GM10847 (cell line): Measurements from ENCODE around the gene PRR20G.

Experiments used
- POLR2A ChIP-seq: IDR thresholded peaks from 2 replicates; pipeline ENCODE4 v1.6.1; 2011; ENCODE audit not compliant: insufficient read length; ENCODE audit errors: extremely low read depth

The PRR20G gene

GRCh38 chr3:127287840-127288239 is at the start of gene PRR20G:
TSS of gene PRR20G (minus strand) at chr3:127288046. CDS start at chr3:127287365, 681 bp downstream.
- TF ChIP-seq POLR2A, result no peak

DNA sequence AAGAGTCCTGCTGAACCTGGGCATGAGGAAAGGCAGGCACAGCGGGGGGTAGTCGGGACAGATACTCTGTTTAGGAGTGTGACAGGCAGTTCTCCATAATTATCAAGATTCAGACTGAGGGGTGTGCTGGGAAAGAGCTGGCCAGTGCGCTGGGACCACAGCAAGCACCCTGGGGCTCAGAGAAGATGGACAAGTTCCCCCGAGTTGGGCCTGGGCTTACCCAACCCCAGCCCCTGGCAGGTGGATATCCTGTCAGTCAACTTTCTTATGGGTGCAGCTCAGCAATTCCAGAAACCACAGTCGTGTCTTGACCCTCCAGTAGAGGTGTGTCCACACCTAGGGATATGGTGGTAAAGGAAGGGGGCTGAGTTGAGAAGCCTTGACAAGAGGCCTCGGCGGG is 49.2 kb upstream of the PRR20G start:
- no peak for TF ChIP-seq POLR2A

GRCh38 chr3:127336101-127336500 is 48.3 kb upstream of the PRR20G start:
- TF ChIP-seq POLR2A, result no peak

- no peak for TF ChIP-seq POLR2A
Observed at GRCh38 chr3:127330385-127330784, 42.5 kb upstream of the PRR20G start.

GRCh38 chr3:127329631-127330285 is 41.9 kb upstream of the PRR20G start:
- no peak for TF ChIP-seq POLR2A

DNA sequence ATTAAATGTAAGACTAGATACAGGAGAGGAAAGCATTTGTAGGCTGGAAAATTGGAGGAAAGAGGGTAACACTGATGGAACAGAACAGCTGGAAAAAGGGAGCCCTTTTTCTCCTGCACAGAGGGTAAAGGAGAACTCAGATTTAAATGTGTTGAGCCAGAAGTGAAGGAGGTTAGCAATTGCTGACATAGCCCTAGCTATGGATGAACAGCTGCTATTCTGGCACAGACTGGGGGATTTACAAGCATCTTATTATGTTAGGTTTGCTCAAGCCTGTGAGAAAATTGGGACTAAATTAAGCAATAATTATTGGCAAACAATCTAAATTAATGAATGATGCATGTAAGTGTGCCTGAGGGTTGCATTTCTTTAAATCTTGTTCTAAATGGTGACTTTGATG is 40.6 kb upstream of the PRR20G start:
- no peak for TF ChIP-seq POLR2A

GRCh38 chr3:127326341-127326740 is 38.5 kb upstream of the PRR20G start:
- no peak for TF ChIP-seq POLR2A

DNA sequence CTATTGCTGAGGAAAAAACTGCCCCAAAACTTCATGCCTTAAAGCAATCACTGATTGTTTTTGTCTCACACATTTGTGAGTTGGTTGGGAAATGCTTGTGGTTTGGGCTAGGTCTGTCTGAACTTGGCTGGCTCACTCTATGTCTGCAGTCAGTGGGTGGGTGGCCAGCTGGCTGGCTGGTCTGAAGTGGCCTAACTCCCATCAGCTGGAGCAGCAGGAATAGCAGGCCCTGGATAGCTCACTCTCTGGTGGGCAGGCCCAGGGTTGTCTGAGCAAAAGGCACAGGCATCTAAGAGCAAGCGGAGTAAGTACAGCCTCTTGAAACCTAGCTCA is 37.7 kb upstream of the PRR20G start:
- TF ChIP-seq POLR2A, result no peak

DNA sequence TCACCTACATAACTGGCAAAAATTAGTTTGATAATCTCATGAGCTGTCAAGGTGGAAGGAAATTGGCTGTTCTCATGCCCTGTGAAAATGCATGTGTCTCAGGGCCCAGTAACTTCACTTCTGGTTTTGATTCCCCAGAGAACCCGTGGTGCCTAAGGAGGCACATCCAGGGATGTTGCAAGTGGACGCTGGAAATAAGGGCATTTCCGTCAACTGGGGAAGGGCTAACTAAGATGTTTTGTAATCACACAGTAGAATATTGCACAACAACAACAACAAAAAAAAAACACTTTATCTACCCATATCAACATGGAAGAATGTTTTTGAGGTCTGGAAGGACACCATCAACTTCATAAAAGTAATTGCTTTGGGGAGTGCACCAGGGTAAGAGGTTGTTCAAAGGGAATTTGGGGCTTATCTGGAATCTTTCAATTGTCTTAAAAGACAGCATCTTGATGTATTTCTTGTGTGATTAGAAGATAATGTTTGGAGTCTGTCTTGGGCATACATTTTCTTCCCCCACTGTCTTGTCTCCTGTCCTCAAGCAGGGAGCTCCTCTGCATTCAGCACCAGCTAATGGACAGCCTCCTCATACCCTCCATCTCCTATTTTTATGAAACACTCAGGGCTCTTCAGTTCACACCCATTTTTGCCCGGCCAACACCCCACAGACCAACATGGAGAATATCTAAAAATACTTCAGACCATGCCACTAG is 37.2 kb upstream of the PRR20G start:
- TF ChIP-seq POLR2A, result no peak

- TF ChIP-seq POLR2A, result no peak
Observed at GRCh38 chr3:127324076-127324475, 36.2 kb upstream of the PRR20G start.

GRCh38 chr3:127323581-127323980 is 35.7 kb upstream of the PRR20G start:
- TF ChIP-seq POLR2A, result no peak

DNA sequence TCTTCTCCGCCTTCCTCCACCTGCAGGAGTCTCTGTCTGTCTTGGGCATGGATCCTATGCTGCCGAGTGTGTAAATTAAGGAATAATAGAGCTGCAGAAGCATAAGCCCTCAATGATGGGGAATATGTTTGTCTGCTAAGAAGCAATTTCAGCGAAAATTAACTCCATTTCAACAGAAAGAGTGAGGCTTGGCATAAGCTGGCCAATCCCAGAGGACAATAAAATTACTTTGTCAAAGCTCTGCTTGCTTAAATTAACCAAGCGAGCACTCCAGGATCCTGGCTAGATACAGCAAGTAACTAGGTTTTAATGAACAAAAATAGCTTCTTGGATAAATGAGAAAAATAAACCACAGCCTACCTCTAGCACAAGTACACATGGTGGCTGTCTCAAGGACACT is 33.5 kb upstream of the PRR20G start:
- no peak for TF ChIP-seq POLR2A

- TF ChIP-seq POLR2A, result no peak
Observed at GRCh38 chr3:127320529-127321121, 32.8 kb upstream of the PRR20G start.

GRCh38 chr3:127316685-127317084 is 28.8 kb upstream of the PRR20G start:
- no peak for TF ChIP-seq POLR2A

GRCh38 chr3:127312818-127313217 is 25.0 kb upstream of the PRR20G start:
- TF ChIP-seq POLR2A, result no peak

DNA sequence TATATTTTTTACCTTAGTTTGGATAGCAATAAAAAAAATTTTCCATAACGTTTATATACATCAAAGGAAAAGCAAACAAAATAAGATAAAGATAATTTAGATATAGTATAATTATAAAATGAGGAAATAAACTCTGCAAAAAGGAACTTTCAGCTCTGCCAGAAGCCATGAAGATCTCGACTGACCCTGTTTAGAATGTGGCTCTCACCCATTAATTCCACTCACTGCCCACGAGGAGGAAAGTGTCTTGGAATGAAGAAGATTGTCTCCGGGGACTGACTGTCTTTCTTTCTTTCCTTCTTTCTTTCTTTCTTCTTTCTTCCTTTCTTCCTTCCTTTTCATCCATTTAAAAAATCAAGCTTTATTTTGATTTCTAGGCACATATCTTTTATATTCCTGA is 20.1 kb upstream of the PRR20G start:
- no peak for TF ChIP-seq POLR2A
